ENCODE data around the gene SMC2. TPM values are rescaled to one million over a fixed set of nuclear protein-coding genes. Genes with fewer than 3 reads are reported as not detected.
A peak's percentile ranks its signal among the peaks of the same experiment; 100 is the strongest.

SMC2 gene
- 56.1 and 57.5 TPM in 2 replicates for total RNA-seq

- peaks cover 23% of the 10 kb centered on the region for H3K36me3 Mint-ChIP-seq (ENCODE audit: low read depth)
- H3K27ac Mint-ChIP-seq: peak within 1 kb of the TSS; percentile 99
- no peaks in the 10 kb centered on the region for H3K9me3 Mint-ChIP-seq
- H3K4me3 Mint-ChIP-seq (ENCODE audit: low read depth): peak within 1 kb of the TSS; percentile 95
- peak; percentile 91 for DNase-seq (ENCODE audit: low spot score)
- intact Hi-C loops (cut with micrococcal nuclease): loop anchor here (1.0 to 10.0 kb wide), 4 partner anchors 49 to 1601 kb away; partner anchors contain the start of genes NIPSNAP3A and TMEM38B
- H3K4me1 Mint-ChIP-seq (ENCODE audit: low read depth): peaks cover 44% of the 10 kb centered on the region
- H3K27me3 Mint-ChIP-seq (ENCODE audit: low read depth): no peaks in the 10 kb centered on the region
Measured at GRCh38 chr9:104093647-104094533, at the start of gene SMC2. Gene SMC2, plus strand, starts transcription at chr9:104094309. Its CDS starts 1,076 bp downstream, at chr9:104095385.

GRCh38 chr9:104068546-104068945, 25.6 kb upstream of the SMC2 start:
- no peak for DNase-seq (ENCODE audit: low spot score)
- Mint-ChIP-seq H3K27ac (no peak overlapping the region), H3K4me3 (ENCODE audit: low read depth) (no peak overlapping the region), H3K9me3 (no peaks in the 10 kb centered on the region), H3K36me3 (ENCODE audit: low read depth) (no peaks in the 10 kb centered on the region), H3K27me3 (ENCODE audit: low read depth) (no peaks in the 10 kb centered on the region), H3K4me1 (ENCODE audit: low read depth) (no peaks in the 10 kb centered on the region)
- intact Hi-C loops (cut with micrococcal nuclease): no loop called here

GRCh38 chr9:104069288-104069687, 24.8 kb upstream of the SMC2 start:
- DNase-seq (ENCODE audit: low spot score): no peak
- no peaks in the 10 kb centered on the region for H3K27me3 Mint-ChIP-seq (ENCODE audit: low read depth)
- no peak overlapping the region for H3K4me3 Mint-ChIP-seq (ENCODE audit: low read depth)
- H3K9me3 Mint-ChIP-seq: no peaks in the 10 kb centered on the region
- H3K36me3 Mint-ChIP-seq (ENCODE audit: low read depth): no peaks in the 10 kb centered on the region
- no peak overlapping the region for H3K27ac Mint-ChIP-seq
- intact Hi-C loops (cut with micrococcal nuclease): no loop called here
- no peaks in the 10 kb centered on the region for H3K4me1 Mint-ChIP-seq (ENCODE audit: low read depth)

- Mint-ChIP-seq H3K4me1 (ENCODE audit: low read depth) (no peaks in the 10 kb centered on the region), H3K27me3 (ENCODE audit: low read depth) (no peaks in the 10 kb centered on the region), H3K9me3 (no peaks in the 10 kb centered on the region), H3K4me3 (ENCODE audit: low read depth) (no peak overlapping the region), H3K36me3 (ENCODE audit: low read depth) (no peaks in the 10 kb centered on the region), H3K27ac (no peak overlapping the region)
- intact Hi-C loops (cut with micrococcal nuclease): no loop called here
- no peak for DNase-seq (ENCODE audit: low spot score)
Measured at GRCh38 chr9:104071589-104071988, 22.5 kb upstream of the SMC2 start.

- H3K27me3 Mint-ChIP-seq (ENCODE audit: low read depth): no peaks in the 10 kb centered on the region
- H3K27ac Mint-ChIP-seq: no peak overlapping the region
- H3K4me1 Mint-ChIP-seq (ENCODE audit: low read depth): no peaks in the 10 kb centered on the region
- intact Hi-C loops (cut with micrococcal nuclease): no loop called here
- no peak for DNase-seq (ENCODE audit: low spot score)
- no peak overlapping the region for H3K4me3 Mint-ChIP-seq (ENCODE audit: low read depth)
- H3K36me3 Mint-ChIP-seq (ENCODE audit: low read depth): no peaks in the 10 kb centered on the region
- H3K9me3 Mint-ChIP-seq: no peaks in the 10 kb centered on the region
Measured at GRCh38 chr9:104073098-104073769, 20.9 kb upstream of the SMC2 start.

- Mint-ChIP-seq H3K4me1 (ENCODE audit: low read depth) (no peaks in the 10 kb centered on the region), H3K4me3 (ENCODE audit: low read depth) (no peak overlapping the region), H3K27ac (no peak overlapping the region), H3K9me3 (no peaks in the 10 kb centered on the region), H3K36me3 (ENCODE audit: low read depth) (no peaks in the 10 kb centered on the region), H3K27me3 (ENCODE audit: low read depth) (no peaks in the 10 kb centered on the region)
- intact Hi-C loops (cut with micrococcal nuclease): no loop called here
- DNase-seq (ENCODE audit: low spot score): no peak
Measured at GRCh38 chr9:104073770-104074133, 20.4 kb upstream of the SMC2 start.

- H3K4me1 Mint-ChIP-seq (ENCODE audit: low read depth): no peaks in the 10 kb centered on the region
- H3K9me3 Mint-ChIP-seq: no peaks in the 10 kb centered on the region
- H3K27me3 Mint-ChIP-seq (ENCODE audit: low read depth): peaks cover 2% of the 10 kb centered on the region
- no peak overlapping the region for H3K4me3 Mint-ChIP-seq (ENCODE audit: low read depth)
- H3K27ac Mint-ChIP-seq: no peak overlapping the region
- intact Hi-C loops (cut with micrococcal nuclease): no loop called here
- DNase-seq (ENCODE audit: low spot score): no peak
- no peaks in the 10 kb centered on the region for H3K36me3 Mint-ChIP-seq (ENCODE audit: low read depth)
Measured at GRCh38 chr9:104074876-104075275, 19.2 kb upstream of the SMC2 start.

GRCh38 chr9:104075801-104076753, 18.0 kb upstream of the SMC2 start:
- Mint-ChIP-seq H3K36me3 (ENCODE audit: low read depth) (no peaks in the 10 kb centered on the region), H3K4me1 (ENCODE audit: low read depth) (no peaks in the 10 kb centered on the region), H3K27ac (no peak overlapping the region), H3K4me3 (ENCODE audit: low read depth) (no peak overlapping the region), H3K9me3 (no peaks in the 10 kb centered on the region), H3K27me3 (ENCODE audit: low read depth) (peaks cover 2% of the 10 kb centered on the region)
- DNase-seq (ENCODE audit: low spot score): no peak
- intact Hi-C loops (cut with micrococcal nuclease): no loop called here

GRCh38 chr9:104078596-104078995, 15.5 kb upstream of the SMC2 start:
- Mint-ChIP-seq H3K27me3 (ENCODE audit: low read depth) (peaks cover 2% of the 10 kb centered on the region), H3K4me1 (ENCODE audit: low read depth) (no peaks in the 10 kb centered on the region), H3K27ac (no peak overlapping the region), H3K4me3 (ENCODE audit: low read depth) (no peak overlapping the region), H3K36me3 (ENCODE audit: low read depth) (no peaks in the 10 kb centered on the region), H3K9me3 (peaks cover 4% of the 10 kb centered on the region)
- intact Hi-C loops (cut with micrococcal nuclease): no loop called here
- DNase-seq (ENCODE audit: low spot score): no peak

- Mint-ChIP-seq H3K27me3 (ENCODE audit: low read depth) (peaks cover 2% of the 10 kb centered on the region), H3K36me3 (ENCODE audit: low read depth) (no peaks in the 10 kb centered on the region), H3K27ac (no peak overlapping the region), H3K9me3 (peaks cover 4% of the 10 kb centered on the region), H3K4me1 (ENCODE audit: low read depth) (no peaks in the 10 kb centered on the region), H3K4me3 (ENCODE audit: low read depth) (no peak overlapping the region)
- no peak for DNase-seq (ENCODE audit: low spot score)
- intact Hi-C loops (cut with micrococcal nuclease): no loop called here
Measured at GRCh38 chr9:104080983-104081382, 13.1 kb upstream of the SMC2 start.

GRCh38 chr9:104082168-104082567, 11.9 kb upstream of the SMC2 start:
- H3K27ac Mint-ChIP-seq: no peak overlapping the region
- intact Hi-C loops (cut with micrococcal nuclease): no loop called here
- H3K27me3 Mint-ChIP-seq (ENCODE audit: low read depth): peaks cover 6% of the 10 kb centered on the region
- H3K9me3 Mint-ChIP-seq: peaks cover 4% of the 10 kb centered on the region
- no peak for DNase-seq (ENCODE audit: low spot score)
- H3K4me3 Mint-ChIP-seq (ENCODE audit: low read depth): no peak overlapping the region
- no peaks in the 10 kb centered on the region for H3K4me1 Mint-ChIP-seq (ENCODE audit: low read depth)
- no peaks in the 10 kb centered on the region for H3K36me3 Mint-ChIP-seq (ENCODE audit: low read depth)

- Mint-ChIP-seq H3K36me3 (ENCODE audit: low read depth) (no peaks in the 10 kb centered on the region), H3K4me3 (ENCODE audit: low read depth) (no peak overlapping the region), H3K27me3 (ENCODE audit: low read depth) (peaks cover 12% of the 10 kb centered on the region), H3K9me3 (peaks cover 4% of the 10 kb centered on the region), H3K27ac (no peak overlapping the region), H3K4me1 (ENCODE audit: low read depth) (peaks cover 1% of the 10 kb centered on the region)
- no peak for DNase-seq (ENCODE audit: low spot score)
- intact Hi-C loops (cut with micrococcal nuclease): no loop called here
Measured at GRCh38 chr9:104085525-104085924, 8.6 kb upstream of the SMC2 start.
